Activated CD4-positive, alpha-beta T cell treated with anti-CD3 and anti-CD28 coated beads for 1 hour (primary cell): ENCODE measurements around the gene C19orf38.
"Not testable (repeated sequence)": the region's sequence is repeated elsewhere in the genome, so short reads cannot be mapped to it uniquely, and the experiment has no call there.

Source experiments
- DNase-seq: peaks from one replicate; pipeline ENCODE4 v3.0.0-alpha.2; 2020

C19orf38 gene

DNA sequence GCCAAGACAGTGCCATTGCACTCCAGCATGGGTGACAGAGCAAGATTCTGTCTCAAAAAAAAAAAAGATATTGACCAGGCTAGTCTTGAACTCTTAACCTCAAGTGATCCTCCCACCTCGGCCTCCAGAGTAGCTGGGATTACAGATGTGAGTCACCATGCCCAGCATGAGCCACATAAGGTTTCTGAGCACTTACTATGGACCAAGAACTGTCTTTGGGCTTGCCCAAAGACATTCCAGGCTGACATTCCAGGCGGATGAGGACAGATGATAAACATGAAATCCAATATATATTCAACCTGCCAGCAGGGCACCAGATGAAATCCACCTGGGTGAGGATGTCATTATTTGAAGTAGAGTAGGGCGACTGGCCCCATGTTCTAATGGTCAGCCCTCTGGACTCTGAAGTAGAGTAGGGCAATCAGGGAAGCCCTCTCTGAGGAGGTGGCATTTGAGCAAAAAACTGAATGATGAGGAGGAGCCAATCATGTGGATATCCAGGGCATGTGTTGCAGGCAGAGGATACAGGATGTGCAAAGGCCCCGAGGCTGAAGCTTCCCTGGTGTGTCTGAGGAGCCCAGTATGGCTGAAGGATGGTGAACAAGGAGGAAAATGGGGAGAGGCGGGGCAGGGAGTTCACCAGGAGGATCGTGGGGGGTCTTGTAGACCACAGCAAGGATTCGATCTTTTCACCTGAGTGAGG lies 4.0 kb downstream of the C19orf38 start:
- no peak for DNase-seq

DNA sequence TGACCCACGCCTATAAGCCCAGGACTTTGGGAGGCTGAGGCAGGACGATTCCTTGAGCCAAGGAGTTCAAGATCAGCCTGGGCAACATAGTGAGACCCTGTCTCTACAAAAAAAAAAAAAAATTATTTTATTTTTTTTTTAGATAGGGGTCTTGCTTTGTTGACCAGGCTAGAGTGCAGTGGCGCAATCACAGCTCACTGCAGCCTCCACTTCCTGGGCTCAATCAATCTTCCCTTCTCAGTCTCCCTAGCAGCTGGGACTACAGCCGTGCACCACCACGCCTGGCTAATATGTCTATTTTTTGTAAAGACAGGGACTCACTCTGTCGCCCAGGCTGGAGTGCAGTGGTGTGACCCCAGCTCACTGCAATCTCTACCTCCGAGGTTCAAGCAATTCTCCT lies 4.7 kb downstream of the C19orf38 start:
- DNase-seq: no peak

GRCh38 chr19:10854350-10855089 lies 6.3 kb downstream of the C19orf38 start:
- no peak for DNase-seq

GRCh38 chr19:10855879-10856522 lies 7.8 kb downstream of the C19orf38 start:
- DNase-seq: no peak

- DNase-seq: not testable (repeated sequence)
These were observed 8.7 kb downstream of the C19orf38 start for GRCh38 chr19:10856899-10857298.

GRCh38 chr19:10858204-10858828 lies 10.1 kb downstream of the C19orf38 start:
- DNase-seq: no peak

GRCh38 chr19:10861103-10861651 lies 13.0 kb downstream of the C19orf38 start:
- DNase-seq: no peak

GRCh38 chr19:10862561-10863106 lies 14.4 kb downstream of the C19orf38 start:
- DNase-seq: no peak

DNA sequence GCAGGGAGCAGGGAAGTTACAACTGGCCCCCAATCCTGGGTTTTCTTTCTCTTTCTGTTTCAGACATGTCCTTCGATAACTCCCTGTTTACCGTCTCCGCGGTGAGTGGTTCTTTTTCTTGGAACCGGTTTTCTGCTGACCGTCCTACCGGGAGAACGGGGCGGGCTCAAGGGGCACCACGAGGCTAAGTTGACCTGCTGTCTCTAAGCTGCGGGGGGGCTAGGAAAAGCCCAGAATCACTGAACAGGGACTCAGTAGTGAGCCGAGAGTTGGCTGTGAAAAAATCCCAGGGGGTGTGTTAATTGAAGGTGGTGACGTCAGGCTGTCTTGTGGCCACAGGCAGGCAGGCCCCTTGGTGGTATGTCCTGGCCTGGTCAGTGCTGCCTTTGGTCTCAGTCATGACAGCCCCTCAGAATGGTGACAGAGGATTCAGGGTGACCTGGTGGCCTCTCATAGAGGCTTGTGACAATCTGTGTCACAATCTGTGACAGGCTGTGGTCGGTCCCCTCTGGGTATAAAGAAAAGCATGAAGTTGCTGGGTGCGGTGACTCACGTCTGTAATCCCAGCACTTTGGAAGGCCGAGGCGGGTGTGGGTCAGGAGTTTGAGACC lies 15.0 kb downstream of the C19orf38 start:
- no peak for DNase-seq

DNA sequence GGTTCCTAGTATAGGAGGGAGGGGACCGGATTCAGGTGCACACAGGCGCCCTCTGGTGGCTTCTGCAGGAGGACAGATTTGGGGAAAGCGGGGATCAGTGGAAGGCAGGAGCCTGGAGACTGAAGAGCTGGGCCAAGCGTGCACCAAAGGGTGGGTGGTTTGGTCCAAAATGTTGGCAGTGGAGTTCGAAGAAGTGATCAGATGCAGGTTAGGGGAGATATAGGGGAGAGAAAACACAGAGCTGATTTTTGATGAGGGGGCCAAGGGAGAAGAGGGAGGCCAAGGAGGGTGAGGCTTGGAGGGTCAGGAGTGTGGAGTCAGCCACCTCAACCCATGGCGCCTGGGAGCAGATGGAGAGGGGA lies 16.3 kb downstream of the C19orf38 start:
- peak; percentile 65 for DNase-seq

- DNase-seq: no peak
These were observed 18.3 kb downstream of the C19orf38 start for GRCh38 chr19:10866495-10866894.

DNA sequence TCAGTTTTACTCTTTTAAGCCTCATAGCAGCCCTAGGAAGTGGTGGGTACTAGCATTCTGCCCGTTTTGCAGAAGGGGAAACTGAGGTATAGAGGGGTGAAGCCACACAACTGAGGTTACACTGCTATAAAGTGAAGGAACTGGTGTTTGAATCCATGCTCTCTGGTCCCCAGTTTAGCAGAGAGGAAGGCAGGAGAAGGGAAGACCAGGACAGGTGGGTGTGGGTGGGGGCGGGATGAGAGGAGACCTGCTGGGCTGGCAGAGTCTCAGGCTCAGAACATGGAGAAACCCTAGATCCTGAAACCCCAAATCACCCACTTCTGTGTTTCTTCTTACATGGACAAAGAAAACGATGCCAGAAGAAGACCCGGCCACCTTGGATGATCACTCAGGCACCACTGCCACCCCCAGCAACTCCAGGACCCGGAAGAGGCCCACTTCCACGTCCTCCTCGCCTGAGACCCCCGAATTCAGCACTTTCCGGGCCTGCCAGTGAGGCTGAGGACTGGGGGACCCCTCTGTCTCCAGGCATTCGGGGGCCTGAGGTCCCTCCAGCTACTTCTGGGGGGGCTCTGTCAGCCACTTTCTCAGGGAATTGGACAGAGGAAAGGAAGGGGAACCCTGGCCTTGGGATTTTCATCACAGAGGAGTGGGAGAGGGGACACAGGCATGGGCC lies 20.8 kb downstream of the C19orf38 start:
- DNase-seq: no peak

DNA sequence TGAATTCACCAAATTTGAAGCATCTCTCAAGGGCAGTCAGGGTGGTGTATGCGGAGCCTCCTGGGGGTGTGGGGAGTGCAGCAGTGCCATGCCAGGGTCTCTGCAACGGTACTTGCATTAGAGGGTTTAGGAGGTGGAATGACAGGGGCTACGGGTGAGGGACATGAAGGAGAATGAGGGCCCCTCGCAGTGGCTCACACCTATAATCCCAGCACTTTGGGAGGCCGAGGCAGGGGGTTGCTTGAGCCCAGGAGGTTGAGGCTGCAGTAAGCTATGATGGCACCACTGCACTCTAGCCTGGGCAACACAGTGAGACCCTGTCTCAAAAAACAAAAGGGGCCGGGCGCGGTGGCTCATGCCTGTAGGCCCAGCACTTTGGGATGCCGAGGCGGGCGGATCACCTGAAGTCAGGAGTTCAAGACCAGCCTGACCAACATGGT lies 21.7 kb downstream of the C19orf38 start:
- DNase-seq: not testable (repeated sequence)

DNA sequence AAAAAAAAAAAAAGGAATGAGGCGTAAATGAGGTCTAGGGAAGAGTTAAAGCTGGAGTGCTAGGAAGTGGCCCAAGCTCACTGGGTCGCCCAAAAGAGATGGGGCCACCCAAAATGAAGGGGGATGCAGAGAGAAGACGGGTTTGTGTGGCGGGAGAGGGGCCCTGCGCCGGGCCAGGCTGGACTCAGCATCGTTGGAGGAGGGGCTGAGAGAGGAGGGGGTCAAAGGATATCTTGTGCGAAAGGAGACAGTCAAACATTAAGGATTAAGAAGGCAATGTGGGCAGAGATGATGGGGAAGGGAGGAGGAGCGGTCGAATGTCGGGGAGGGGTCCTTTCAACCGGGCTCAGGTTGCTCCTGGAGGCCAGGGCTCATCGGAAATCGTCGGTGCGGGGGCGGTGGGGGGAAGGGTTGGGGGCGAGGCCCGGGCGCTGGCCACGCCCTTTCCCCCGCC lies 22.3 kb downstream of the C19orf38 start:
- no peak for DNase-seq

DNA sequence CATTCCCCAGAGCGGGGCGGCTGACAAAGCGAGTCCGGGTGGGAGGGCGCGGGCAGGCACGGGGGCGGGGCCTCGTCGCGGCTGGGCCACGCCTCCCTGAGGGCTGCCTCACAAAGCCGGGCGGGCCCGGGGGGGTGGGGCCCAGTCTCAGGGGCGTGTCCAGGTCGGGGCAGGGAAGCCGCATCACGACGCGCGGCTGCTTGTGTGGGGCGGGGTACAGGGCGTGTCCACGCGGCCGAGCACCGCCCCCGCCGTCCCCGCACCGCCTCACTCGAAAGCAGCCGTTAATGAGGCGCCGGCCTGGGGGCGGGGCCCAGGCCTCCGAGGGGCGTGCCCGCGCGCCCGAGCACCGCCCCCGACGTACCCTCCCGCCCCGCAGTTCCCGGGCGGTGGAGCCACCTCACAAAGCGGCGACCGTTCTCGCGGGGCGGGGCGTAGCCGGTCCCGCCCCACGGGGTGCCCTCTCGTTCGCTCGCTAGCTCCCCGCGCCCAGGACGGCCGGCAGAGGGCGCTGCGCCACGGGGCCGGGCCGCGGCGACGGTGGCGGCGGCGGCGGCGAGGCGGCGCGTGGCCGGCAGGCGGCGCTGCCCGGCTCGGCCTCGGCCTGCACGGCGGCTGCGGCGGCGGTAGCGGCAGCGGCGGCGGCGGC lies 22.9 kb downstream of the C19orf38 start, which contains the start of gene CARM1:
Gene CARM1 (plus strand): TSS at position 599 of the 649 bp plus-strand sequence. CDS start 150 bp downstream, outside the sequence.
- peak; percentile 99 for DNase-seq

DNA sequence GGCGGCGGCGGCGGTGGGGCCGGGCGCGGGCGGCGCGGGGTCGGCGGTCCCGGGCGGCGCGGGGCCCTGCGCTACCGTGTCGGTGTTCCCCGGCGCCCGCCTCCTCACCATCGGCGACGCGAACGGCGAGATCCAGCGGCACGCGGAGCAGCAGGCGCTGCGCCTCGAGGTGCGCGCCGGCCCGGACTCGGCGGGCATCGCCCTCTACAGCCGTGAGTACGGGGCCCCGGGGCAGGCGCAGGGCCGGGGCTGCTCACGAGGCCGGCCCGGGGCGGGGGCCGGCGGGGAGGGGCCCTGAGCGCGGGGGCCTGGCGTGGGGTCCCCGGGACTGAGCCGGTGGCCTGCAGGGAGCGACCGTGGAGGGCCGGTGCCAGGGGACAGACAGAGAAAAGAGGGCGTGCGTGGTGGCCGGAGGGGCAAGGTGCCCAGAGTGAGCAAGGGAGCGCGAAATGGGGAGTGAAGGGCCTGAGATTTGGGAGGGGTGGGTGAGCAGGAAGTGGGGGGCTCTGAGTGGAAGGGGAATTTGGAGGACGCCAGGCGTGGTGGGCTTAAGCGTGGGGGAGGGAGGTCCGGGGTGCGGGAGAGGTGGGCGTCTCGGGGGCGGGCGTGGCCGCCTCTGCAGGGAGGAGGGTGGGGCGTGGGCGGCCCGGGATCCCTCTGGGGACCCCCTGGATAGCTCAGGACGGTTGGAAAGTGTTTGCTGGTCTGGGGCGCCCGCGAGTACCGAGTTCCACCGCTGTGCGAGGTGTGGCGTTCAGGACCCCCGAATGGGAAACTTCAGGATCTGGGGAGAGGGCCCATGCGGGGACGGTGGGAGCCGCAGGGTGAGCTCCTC lies 23.7 kb downstream of the C19orf38 start:
- peak; percentile 19 for DNase-seq

- no peak for DNase-seq
These were observed 24.4 kb downstream of the C19orf38 start for GRCh38 chr19:10872546-10873107.

GRCh38 chr19:10874024-10874423 lies 25.8 kb downstream of the C19orf38 start:
- DNase-seq: no peak

DNA sequence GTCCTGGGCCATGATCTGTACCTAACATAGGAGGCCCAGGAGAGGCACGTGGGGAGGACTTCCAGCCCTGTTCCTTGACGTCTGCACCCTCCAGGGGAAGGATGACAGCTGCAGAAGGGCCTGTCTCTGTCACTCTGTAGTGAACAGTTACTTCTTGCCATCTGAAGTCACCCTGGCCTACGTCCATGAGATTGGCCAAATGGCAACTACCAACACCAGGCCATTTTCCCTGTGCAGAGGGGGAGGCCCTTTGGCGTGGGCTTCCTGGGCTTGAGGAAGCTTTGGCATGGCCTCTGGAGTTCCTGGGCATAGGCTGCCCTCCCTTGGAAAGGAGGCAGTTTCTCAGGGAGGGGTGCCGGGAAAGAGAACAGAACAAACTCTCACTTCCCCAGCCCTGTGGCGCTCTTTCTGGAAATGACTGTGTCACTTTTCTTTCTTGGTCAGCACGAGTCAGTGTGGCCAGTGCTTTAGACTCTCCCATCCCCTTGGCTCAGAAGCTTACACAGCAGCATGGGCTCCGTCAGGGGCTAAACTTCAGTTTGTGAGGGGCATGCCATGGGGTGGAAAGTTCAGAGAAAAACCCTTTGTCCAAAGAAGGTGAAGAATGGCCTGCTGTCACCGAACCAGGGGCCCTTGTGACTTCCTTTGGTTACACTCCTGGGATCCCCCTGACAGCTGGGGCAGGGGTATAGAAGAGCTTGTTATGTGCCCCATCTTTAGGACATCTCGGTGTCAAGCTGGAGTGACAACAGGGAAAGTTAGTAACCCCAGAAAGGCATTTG lies 28.4 kb downstream of the C19orf38 start:
- no peak for DNase-seq
